GM19351 (cell line): ENCODE measurements around the gene PYGM.
"Not testable (repeated sequence)": the region's sequence is repeated elsewhere in the genome, so short reads cannot be mapped to it uniquely, and the experiment has no call there.

Experiments
- ATAC-seq: cut with Tn5 transposase; IDR thresholded peaks from one replicate; pipeline ENCODE4 v1.9.1; 2021; ENCODE audit warnings: mild to moderate bottlenecking, moderate library complexity; ENCODE audit not compliant: unreplicated experiment

PYGM gene

DNA sequence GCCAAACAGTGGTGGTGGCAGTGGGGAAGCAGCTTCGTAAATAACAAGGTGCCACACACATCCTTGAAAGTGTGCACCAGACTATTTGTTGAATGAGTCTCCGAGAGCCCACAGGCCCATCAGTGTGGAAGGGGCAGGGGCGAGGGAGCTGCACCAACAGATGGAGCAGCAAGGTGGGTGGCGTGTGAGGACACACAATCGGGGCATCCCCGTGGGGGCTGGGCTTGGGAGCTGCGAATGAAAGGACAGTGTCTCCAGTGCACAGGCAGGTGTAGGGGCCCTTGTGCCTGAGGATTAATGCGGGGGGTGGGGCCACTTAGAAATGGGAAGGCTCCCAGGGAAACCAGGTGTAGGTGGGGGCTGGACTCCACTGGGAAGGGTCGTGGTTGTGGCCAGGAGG is 39.6 kb downstream of the PYGM start:
- no peak for ATAC-seq

DNA sequence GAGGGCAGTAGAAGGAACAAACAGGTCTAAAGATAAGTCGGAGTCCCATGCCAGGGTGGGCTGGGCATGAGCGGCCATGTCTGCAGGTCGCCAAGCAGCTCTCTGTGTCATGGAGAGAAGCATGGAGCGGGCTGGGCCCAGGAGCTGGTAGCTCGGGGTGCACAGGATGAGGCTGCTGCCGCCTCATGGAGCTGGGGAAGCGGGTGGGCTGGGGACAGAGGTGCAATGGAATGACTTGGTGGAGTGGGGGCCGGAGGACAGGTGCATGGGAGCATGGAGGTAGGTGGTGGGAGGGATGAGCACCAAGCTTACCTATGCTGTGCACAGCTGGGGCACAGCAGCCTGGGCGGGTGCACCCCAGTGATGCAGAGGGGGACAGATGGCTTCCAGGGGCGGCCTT is 40.4 kb downstream of the PYGM start:
- no peak for ATAC-seq

DNA sequence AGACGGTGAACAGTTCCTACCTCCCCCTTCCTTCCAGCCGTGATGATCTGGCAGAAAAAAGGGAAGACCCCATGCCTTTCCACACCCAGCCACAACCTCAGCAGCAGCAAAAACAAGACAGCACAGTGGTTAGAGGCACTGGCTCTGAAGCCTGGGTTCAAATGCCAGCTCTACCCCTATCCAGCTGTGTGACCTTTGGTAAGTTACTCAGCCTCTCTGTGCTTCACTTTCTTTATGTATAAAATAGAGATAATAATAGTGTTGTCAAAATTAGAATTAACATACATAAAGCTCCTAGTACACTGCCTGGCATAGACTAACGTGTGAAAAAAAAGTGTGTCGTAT is 41.0 kb downstream of the PYGM start:
- ATAC-seq: no peak

DNA sequence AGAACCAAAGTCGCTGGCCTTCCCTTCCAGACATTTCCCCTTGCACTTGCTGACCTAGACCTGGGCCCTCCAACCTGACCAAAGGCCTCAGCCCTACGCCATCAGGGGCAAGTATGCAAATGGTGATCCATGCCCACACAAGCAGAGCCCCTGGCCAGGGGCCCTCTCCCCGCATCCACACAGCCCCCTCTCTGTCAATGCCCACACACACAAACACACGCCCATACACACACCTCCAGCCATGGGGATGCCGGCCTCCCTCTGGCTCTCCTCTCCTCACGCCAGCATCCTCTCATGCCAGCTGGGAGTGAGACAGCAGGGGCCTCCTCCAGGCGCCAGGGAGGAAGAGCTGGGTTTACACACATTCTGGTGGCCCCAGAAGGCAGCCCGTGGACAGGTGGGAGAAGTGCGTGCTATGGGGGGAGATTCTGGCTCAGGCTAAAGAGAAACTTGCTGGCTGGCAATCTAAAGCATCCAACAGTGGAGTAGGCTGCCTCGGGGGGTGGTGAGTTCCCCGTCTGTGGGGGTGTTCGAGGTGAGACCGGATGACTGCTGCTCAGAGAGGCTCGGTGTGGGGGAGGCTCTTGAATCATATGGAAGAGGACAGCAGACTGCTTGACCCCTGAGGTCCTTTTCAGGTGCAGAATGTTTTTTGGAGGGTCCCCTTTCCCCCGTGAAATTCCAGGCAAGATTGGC is 41.5 kb downstream of the PYGM start:
- ATAC-seq: no peak

DNA sequence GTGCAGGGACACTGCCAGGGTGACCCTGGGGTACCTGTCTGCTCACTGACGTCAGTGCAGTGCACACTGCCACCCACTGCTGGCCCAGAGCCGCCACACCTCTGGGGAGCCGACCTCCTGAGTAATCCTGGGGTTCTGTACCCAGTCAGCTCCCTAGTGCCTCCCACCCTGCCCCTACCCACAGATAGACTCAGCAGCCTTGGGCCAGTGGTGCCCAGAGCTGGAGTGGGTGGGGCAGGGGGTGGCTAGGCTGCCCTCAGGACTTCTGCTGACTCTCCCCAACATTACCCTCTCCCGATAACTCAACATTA is 42.6 kb downstream of the PYGM start:
- no peak for ATAC-seq

DNA sequence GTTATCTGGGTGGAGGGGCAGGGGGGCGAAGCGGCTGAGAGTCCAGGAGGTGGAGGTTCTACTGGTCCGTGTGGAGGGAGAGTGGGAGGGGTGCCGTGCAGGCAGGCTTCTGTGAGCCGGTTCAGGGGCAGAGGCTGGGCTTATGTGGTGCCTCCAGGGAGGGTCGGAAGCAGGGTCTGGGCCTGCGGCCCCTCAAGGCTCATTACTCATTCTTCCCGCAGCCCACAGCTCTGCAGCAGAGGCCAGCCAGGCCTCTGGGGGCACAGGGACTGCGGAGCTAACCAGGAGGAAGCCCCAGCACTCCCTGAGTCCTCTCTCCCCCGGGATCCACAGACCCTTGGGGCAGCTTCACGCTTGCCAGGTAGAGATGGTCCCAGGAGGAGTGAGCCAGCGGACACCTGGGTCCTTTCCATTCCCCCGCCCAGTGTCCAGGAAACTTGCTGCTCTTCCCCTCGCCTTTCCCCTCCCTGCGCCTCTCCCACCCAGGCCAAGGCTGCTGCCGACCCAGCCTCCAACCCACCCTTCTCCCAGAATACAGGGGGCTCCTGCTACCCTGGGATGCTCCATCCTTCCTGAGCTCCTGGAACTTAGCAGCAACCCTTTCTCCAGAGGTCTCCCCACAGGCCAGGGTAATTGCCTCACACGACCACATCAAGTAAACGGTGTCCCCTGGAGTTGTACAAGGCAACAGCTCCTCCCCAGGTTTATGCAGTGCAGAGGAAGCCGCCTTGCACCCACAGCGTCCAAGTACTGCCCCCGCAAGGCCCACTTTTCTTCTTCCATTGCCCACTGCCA is 43.1 kb downstream of the PYGM start:
- ATAC-seq: no peak

DNA sequence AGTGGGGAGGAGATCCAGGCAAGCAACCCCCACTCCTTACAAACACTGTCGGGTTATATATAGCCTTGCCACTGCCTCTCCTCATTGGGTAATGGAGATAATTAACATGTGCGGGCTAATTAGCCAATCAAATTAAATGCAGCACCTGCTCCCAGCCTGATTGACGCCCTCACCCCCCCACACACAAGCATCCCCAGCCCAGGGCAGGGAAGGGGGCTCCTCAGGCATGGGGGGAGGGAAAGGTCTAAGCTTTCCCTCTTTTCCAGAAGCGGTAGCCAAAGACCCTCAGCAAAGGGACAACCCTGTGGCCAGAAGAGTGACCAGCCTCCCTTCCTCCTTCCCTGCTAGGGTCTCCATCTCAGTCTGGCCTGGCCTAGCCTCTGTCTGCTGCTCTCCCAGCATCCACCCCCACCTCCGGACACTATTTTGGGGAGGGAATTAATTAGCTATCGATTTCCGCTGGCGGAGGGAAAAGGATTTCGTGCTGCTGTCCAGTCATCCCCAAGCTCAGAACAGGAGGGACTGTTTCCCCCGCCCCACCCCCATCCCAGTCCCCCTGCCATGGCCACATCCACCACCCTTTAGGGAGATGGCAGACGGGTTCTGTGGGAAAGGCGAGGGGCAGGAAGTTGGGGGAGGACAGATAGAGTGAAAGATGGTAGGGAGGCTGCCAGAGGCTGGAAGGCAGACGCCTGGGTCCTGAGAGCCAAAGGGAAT is 43.9 kb downstream of the PYGM start:
- ATAC-seq: no peak

DNA sequence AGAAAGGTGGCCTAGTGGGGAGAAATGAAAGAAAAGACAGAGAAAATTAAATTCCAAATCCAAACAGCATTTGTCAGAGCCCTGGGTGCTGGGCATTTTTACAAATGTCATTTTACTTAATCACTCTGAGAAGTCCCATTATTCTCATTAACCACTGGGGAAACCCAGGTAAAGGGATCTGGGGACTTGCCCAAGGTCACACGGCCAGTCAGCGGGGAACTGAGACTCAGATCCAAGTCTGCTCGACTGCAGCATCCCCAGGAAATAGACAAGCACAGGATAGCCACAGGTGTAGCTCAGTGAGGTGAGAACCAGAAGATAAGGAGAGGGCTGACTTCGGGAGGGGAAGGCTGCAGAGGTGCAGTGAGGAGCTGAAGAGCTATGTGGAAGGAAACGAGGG is 44.7 kb downstream of the PYGM start:
- ATAC-seq: no peak

DNA sequence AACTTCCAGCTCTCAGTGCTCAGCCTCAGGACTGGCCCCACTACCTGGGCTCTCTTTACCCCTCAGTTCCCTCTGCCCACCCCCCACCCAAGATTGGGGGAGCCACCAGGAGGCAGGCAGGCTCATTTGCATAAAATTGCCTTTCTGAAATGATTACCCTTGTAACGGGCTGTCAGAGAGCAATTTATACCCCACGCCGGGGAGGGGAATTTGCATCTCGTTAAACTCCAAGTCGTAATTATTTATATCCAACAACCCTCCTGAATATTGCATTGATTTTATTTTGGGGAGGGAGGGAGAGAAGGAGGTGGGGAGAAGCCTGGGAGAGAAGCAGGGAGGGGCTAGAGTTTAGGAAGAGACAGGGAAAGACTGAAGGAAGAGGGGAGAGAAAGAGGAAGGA is 45.1 kb downstream of the PYGM start:
- no peak for ATAC-seq

DNA sequence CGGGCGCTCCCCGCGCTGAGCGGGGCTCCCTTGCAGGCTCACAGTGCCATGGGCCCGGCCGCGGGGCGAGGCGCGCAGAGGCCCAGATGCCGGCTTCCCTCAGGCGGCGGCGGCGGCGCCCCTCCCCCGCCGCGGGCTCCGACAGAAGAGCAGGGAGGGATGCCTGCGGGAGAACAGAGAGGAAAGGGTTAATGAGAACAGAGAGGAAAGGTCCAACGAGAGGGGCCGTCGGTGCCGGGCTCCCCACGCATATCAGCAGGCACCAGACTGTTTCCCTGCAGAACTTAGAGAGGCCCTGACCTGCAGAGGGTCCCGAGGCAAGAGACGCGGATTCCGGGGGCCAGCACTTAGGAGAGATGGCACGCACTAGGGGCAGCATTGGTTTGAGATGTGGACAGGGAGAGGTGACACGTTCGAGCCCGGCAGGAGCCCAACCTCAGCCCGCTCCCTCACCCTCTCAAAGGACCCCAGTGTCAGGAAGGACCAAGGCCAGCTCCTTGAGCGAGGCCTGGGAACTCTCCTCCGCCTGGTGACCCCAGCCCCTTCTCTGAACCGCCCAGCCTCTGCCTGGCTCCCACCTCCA is 45.9 kb downstream of the PYGM start:
- ATAC-seq: no peak

DNA sequence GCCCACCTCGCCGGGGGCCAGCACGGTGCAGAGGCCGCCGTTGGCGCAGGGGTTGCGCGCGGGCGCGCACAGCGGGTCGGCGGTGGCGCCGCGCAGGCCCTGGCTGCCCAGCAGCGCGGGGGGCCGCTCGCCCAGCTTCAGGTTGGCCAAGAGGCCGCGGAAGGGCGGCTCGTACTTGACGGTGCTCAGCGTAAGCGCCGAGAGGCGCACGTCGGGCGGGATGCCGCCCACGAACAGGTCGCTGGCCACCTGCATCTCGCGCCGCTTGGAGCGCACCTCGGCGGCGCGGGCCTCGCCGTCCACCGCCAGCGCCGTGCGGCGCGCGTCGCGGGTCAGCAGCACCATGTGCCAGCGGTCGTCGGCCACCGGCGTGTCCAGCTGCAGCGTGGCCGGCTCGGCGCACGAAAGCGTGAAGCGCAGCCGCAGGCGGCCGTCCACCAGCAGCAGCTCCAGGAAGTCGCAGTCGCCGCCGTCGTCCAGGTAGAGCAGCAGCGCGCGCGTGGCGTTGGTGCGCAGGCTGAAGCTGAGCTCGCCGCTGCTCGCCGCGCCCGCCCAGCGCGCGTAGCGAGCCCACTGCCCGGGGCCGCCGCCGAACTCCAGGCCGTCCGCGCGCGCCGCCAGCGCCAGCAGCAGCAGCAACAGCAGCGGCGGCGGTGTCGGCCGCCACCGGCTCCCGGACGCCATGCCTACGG is 46.6 kb downstream of the PYGM start:
- ATAC-seq: no peak

DNA sequence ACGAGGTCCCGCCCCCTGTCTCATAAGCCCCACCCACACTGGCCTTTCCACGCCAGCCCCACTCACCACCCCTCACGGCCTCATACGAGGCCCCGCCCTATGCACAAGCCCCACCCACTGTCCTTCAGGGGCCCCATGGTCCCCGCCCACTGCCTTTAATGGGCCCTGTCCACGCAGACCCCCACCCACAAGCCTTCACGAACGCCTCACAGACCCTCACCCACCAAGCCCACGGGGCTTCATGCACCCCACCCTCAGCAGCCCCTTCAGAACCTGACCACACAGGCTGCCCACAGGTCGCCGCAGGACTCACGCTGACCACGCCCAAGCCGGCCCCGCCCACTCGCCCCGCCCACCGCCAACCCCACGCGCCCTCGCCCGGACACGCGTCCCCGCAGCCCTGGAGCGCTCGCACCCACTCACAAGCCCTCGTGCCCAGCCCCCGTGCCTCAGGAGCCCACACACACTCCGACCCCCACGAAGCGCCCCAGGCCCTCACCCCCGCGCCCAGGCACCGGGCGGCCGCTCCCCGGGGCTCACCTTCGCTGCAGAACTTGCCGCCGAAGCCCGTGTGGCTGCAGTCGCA is 47.3 kb downstream of the PYGM start:
- ATAC-seq: no peak

DNA sequence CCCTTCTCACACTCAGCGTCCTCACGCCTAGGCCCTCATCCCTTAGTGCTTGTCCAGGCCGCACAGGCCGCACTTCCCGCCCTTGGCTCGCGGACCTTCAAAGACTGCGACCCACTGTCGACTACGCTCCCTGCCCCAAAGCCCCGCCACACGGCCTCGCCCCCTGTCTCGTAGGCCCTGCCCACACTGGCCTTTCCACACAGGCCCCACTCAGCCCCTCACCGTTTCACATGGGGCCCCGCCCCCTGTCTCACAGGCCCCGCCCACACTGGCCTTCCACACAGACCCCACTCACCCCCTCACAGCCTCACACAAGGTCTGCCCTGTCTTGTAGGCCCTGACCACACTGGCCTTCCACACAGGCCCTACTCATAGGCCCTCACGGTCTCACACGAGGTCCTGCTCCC is 47.8 kb downstream of the PYGM start:
- no peak for ATAC-seq

DNA sequence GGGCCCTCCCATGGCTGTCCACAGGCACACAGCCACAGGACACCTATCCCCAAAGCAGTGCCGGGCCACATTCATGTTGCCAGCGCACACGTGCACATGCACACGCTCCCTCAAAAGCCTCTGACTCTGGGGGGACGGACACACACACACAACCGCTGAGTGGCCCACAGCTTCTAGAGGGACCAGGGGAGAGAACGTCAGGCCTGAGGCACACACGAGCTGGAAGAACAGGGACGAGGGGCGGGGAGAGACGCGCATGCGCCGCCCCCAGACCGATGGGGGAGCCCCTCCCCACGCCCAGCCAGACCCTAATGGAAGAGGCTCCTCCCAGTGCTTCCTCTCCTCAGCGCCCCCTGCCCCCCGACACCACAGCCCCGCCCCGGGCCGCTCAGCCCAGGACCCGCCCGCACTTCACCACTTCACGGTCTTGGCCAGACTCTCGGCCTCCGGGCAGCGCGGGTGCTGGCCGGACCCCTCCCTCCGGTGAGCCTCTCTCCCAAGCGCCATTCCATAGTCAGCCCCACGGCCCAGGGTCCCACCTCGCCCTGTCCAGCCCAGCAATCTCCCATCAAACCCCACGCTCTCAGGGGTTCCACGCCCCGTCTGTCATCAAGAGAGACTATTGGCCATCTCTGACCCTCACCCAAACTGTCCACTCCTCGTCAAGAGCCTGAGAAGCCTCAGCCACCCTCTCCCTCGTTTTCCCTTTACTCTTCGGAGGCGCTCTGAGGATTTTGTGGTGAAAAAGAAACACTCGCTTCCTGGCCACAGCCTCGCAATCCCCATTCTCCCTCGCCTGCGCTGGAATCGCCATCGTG is 48.4 kb downstream of the PYGM start:
- no peak for ATAC-seq

DNA sequence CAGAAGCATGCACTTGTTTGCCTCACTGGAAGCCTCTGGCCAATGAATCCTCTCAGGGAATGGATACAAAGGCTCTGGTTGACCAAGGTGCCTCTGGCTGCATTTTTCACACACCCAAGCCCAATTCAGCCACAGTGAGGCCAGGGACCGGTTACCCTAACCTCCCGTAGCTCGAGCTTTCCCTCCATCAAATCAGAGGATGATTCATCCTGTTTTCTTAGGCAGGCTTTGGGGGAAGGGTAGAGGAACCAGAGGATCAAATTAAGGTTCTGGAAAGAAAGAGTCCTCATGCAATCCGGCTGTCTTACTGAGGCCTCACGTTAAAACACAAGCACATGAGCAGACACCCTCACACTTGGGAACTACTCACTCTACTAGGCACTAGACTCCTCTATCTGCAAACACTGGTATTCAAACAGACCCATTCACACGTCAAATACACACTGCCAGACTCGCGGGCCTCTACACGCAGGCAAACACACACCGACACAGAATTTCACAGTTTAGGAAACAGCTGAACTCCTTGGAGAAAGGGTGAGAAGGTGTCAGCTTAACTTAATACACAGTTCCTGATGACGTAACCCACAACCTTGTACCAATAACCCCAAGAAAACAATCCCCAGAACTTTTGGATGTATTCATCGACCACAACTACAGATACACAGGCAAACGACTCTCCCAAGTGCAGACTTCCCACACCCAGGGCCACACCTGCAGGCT is 49.2 kb downstream of the PYGM start:
- no peak for ATAC-seq

DNA sequence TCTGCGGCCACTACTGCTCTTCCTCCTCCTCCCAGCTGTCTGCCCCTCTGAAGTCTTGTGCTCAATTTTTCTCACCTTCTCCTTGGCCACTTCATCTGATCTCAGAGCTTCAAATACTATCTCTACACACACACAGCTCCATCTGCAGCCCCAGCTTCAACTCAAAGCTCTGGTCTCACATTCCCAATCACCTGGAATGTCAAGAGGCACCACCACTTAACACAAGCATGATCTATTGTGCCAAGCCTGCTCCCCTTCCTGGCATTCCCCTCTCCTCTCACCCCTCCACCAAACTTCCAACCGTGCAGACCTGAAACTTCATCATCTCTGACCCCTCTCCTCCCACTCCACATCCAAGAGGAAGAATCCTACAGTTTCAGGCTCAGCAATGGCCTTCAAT is 54.3 kb downstream of the PYGM start:
- no peak for ATAC-seq

DNA sequence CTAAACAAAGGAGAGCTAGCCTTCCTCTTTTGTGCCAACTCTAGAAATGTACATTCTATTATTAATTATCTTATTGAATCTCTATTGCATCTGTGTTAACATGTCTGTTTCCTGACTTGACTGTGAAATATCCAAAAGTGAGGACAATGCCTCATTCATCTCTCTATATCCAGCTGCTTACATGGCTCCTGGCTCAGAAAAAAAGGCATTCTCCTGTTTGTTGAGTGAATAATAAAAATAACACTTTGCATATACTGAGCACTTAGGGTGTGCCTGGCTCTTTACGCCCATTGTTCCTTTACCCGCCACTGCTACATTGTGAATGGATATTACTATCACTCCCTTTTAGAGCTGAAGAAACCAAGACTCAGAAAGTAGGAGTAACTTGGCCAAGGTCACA is 56.7 kb downstream of the PYGM start:
- no peak for ATAC-seq

DNA sequence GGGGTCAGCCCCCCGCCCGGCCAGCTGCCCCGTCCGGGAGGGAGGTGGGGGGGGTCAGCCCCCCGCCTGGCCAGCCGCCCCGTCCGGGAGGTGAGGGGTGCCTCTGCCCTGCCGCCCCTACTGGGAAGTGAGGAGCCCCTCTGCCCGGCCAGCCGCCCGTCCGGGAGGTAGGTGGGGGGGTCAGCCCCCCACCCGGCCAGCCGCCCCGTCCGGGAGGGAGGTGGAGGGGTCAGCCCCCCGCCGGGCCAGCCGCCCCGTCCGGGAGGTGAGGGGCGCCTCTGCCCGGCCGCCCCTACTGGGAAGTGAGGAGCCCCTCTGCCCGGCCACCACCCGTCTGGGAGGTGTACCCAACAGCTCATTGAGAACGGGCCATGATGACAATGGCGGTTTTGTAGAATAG is 57.8 kb downstream of the PYGM start:
- ATAC-seq: not testable (repeated sequence)

DNA sequence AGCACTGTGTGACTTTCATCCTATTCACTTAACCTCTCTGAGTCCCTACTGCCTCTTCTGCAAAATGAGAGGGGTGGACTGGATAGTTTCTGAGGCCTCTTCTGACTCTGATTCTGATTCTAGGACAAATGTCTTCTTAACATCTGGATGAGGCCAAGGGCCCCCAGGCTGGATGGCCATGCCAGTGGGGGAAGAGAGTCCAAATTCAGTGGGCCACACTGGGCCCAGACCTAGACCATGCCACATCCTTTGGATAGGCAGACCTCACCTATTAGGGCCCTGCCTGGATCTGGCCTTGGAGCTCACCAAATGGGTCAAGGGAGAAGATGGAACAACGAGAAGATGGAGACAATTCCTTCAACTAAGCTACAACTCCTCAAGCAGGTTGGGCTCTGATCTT is 61.3 kb downstream of the PYGM start:
- ATAC-seq: no peak
